Kidney (tissue), 14 donors: ENCODE data around the gene MACROD2. TPM values are rescaled to one million over a fixed set of nuclear protein-coding genes. Genes with fewer than 3 reads are reported as not detected.
A peak's percentile ranks its signal among the peaks of the same experiment; 100 is the strongest.

Experiments used
- DNase-seq, 5 donors: peaks; one replicate each; pipeline ENCODE4 v3.0.0-alpha.2; 2013 to 2020
- FAIRE-seq: peaks from 2 replicates; lab custom pipeline; 2012; peaks lifted over from hg19 to GRCh38; lab: Jason Lieb, UNC
- H3K27ac ChIP-seq, 2 donors: one replicate each; pipeline ENCODE4 v1.7.0; 2013; ENCODE audit warnings: low read depth in 2 of 2, low read length in 2 of 2, inconsistent platforms in 1 of 2
- H3K27me3 ChIP-seq: one replicate; pipeline ENCODE4 v1.7.1; 2013; ENCODE audit warnings: low read length, inconsistent platforms; ENCODE audit not compliant: control insufficient read depth, insufficient read depth
- H3K36me3 ChIP-seq, 3 donors: one replicate each; pipeline versions ENCODE4 v1.7.0 to v1.7.1; 2013; ENCODE audit warnings: low read length in 3 of 3, control low read depth in 1 of 3, inconsistent platforms in 1 of 3; ENCODE audit not compliant: insufficient read depth in 3 of 3, control insufficient read depth in 2 of 3
- H3K4me1 ChIP-seq, 3 donors: one replicate each; pipeline versions ENCODE4 v1.7.0 to v1.7.1; 2013; ENCODE audit warnings: low read length in 3 of 3, inconsistent platforms in 1 of 3, low read depth in 1 of 3; ENCODE audit not compliant: control insufficient read depth in 2 of 3, insufficient read depth in 2 of 3
- H3K4me3 ChIP-seq, 3 donors: one replicate each; pipeline versions ENCODE4 v1.7.0 to v1.8.1; 2013; ENCODE audit warnings: low read length in 3 of 3, control low read depth in 1 of 3, inconsistent platforms in 1 of 3
- H3K9ac ChIP-seq, 3 donors: one replicate each; pipeline versions ENCODE4 v1.7.0 to v1.7.1; 2013; ENCODE audit warnings: low read length in 3 of 3, control low read depth in 1 of 3, inconsistent platforms in 1 of 3
- H3K9me3 ChIP-seq, 3 donors: one replicate each; pipeline versions ENCODE4 v1.7.0 to v1.7.1; 2013; ENCODE audit warnings: low read length in 3 of 3, control low read depth in 1 of 3, inconsistent platforms in 1 of 3; ENCODE audit not compliant: control insufficient read depth in 2 of 3, insufficient read depth in 1 of 3
- CTCF ChIP-seq: IDR thresholded peaks from 3 replicates; pipeline ENCODE4 v1.5.1; 2012; ENCODE audit warnings: mild to moderate bottlenecking, moderate library complexity, borderline replicate concordance; ENCODE audit not compliant: insufficient read depth; ENCODE audit errors: extremely low read depth
- intact Hi-C: fragments of 100-400 bp; cut with DNase I; formaldehyde crosslinking; loops from one replicate; pipeline ENCODE4 v1.11.1; 2022
- polyA plus RNA-seq: library from polyadenylated mRNA; stranded (reverse); fragments of 350-450 nt; fragmentation: Illumina TruSeq; extraction: RNeasy Lipid Tissue Mini Kit (QIAGEN cat#74804); gene quantifications from one replicate; pipeline ENCODE4 v1.2.3, GENCODE V29; 2014; ENCODE audit warnings: low read depth, low replicate concordance; ENCODE audit not compliant: insufficient read depth
- total RNA-seq: library from RNA; stranded (reverse); fragmentation: NEBNext Ultra II Directional; extraction: Animal tissue kit (Norgen Biotek cat#: 25700); gene quantifications from one replicate; pipeline ENCODE4 v1.2.1, GENCODE V29; 2021
- donor health status: control.
- donor health status: control.
- donor health status: control.
- donor health status: control.
- donor health status: control.
- donor health status: DM: yes; HTN: yes; CAD: no.
- donor health status: Normal renal cell carcinoma (clear cell type).

MACROD2 gene
- total and polyA plus RNA-seq, 2 donors from 2014 or later: 3.0 to 10.0 TPM

- H3K4me3 ChIP-seq: no peak overlapping the region
These were observed 1190.0 kb downstream of the MACROD2 start for GRCh38 chr20:15185322-15185721.

GRCh38 chr20:15185913-15186312 is 1190.6 kb downstream of the MACROD2 start:
- intact Hi-C loops: no loop called here
- no peak for TF ChIP-seq CTCF
- no peak overlapping the region for H3K4me3 ChIP-seq
- H3K27ac ChIP-seq: no peak overlapping the region
- FAIRE-seq (no peak), DNase-seq (peak in 2 of 5 donors; percentile 37 to 38)
- no peaks in the 10 kb centered on the region for H3K27me3 ChIP-seq
- H3K4me1 ChIP-seq: no peaks in the 10 kb centered on the region
- no peak overlapping the region for H3K9ac ChIP-seq
- no peaks in the 10 kb centered on the region for H3K9me3 ChIP-seq
- H3K36me3 ChIP-seq: no peaks in the 10 kb centered on the region

More at GRCh38 chr20:15185322-15185721, 1190.0 kb downstream of the MACROD2 start:
- H3K27ac ChIP-seq: no peak overlapping the region
- TF ChIP-seq CTCF: no peak
- no peaks in the 10 kb centered on the region for H3K9me3 ChIP-seq
- DNase-seq: no peak
- H3K4me1 ChIP-seq: no peaks in the 10 kb centered on the region
- H3K36me3 ChIP-seq: no peaks in the 10 kb centered on the region
- intact Hi-C loops: no loop called here
- H3K27me3 ChIP-seq: no peaks in the 10 kb centered on the region
- FAIRE-seq: no peak
- H3K9ac ChIP-seq: no peak overlapping the region

DNA sequence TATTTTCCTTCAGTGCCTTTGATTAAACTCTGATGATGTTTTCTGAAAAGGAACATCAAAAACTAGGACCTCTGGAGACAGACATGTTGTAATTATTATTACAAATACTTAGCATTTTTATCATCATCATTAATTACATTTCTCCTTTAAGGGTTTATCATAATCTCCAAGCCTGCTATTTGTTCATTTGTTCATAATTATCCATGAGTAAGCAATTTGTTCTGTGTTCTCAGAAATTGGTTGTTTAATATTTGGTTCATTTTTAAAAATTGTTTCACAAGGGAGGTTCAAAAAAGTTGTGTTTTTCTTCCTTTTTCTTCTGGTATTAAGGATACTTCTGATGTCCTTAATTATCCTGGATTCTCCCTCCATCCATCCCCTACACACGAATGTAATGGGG is 1192.3 kb downstream of the MACROD2 start:
- FAIRE-seq: no peak
- TF ChIP-seq CTCF: no peak
- DNase-seq: no peak
- no peaks in the 10 kb centered on the region for H3K36me3 ChIP-seq
- no peak overlapping the region for H3K9ac ChIP-seq
- H3K27ac ChIP-seq: no peak overlapping the region
- no peaks in the 10 kb centered on the region for H3K27me3 ChIP-seq
- H3K4me3 ChIP-seq: no peak overlapping the region
- intact Hi-C loops: no loop called here
- no peaks in the 10 kb centered on the region for H3K4me1 ChIP-seq
- no peaks in the 10 kb centered on the region for H3K9me3 ChIP-seq

GRCh38 chr20:15188415-15188814 is 1193.1 kb downstream of the MACROD2 start:
- Histone ChIP-seq H3K9ac (no peak overlapping the region), H3K36me3 (no peaks in the 10 kb centered on the region), H3K27me3 (no peaks in the 10 kb centered on the region), H3K9me3 (no peaks in the 10 kb centered on the region), H3K4me3 (no peak overlapping the region), H3K4me1 (no peaks in the 10 kb centered on the region), H3K27ac (no peak overlapping the region)
- DNase-seq: no peak
- no peak for FAIRE-seq
- intact Hi-C loops: no loop called here
- no peak for TF ChIP-seq CTCF
